Keratinocyte (primary cell): Measurements from ENCODE around the gene CEACAM18. TPM values are rescaled to one million over a fixed set of nuclear protein-coding genes. Genes with fewer than 3 reads are reported as not detected.
"Not testable (repeated sequence)": the region's sequence is repeated elsewhere in the genome, so short reads cannot be mapped to it uniquely, and the experiment has no call there.

Source experiments
- DNase-seq: peaks from one replicate; pipeline ENCODE4 v3.0.0-alpha.2; 2011; ENCODE audit warnings: low read depth, missing footprints, low spot score
- FAIRE-seq: peaks from 2 replicates; lab custom pipeline; 2011; peaks lifted over from hg19 to GRCh38; lab: Jason Lieb, UNC
- H2AFZ ChIP-seq: 2 replicates; pipeline ENCODE4 v1.6.0; 2012; ENCODE audit warnings: low read length, control low read depth, inconsistent platforms; ENCODE audit not compliant: control insufficient read depth
- H3K27ac ChIP-seq: 2 replicates; pipeline ENCODE4 v1.5.1; 2011; ENCODE audit warnings: low read length; ENCODE audit not compliant: control insufficient read depth, insufficient read depth
- H3K27me3 ChIP-seq: 3 replicates; pipeline ENCODE4 v1.6.0; 2011; ENCODE audit warnings: low read length; ENCODE audit not compliant: control insufficient read depth, insufficient read depth; ENCODE audit errors: extremely low read depth
- H3K36me3 ChIP-seq, 2 experiments: 2 replicates in 1 of 2; 3 replicates in 1 of 2; pipeline ENCODE4 v1.5.1; 2011; ENCODE audit warnings: low read length in 2 of 2, mild to moderate bottlenecking in 1 of 2; ENCODE audit not compliant: control insufficient read depth in 2 of 2, insufficient read depth in 2 of 2; ENCODE audit errors: extremely low read depth in 1 of 2
- H3K4me1 ChIP-seq: 3 replicates; pipeline ENCODE4 v1.5.1; 2011; ENCODE audit warnings: low read length; ENCODE audit not compliant: control insufficient read depth, insufficient read depth; ENCODE audit errors: extremely low read depth
- H3K4me2 ChIP-seq: 3 replicates; pipeline ENCODE4 v1.6.0; 2011; ENCODE audit warnings: low read depth, low read length; ENCODE audit not compliant: control insufficient read depth, insufficient read depth; ENCODE audit errors: extremely low read depth
- H3K4me3 ChIP-seq, 3 experiments: fragments of 200-600 bp in 1 of 3; sonication (generic) in 1 of 3; 2 replicates in 2 of 3; 3 replicates in 1 of 3; pipeline ENCODE4 v1.5.1; 2011 to 2016; ENCODE audit warnings: low read length in 3 of 3, mild to moderate bottlenecking in 3 of 3, control low read depth in 2 of 3, inconsistent platforms in 1 of 3, low read depth in 1 of 3, mixed read lengths in 1 of 3, mixed run types in 1 of 3, moderate library complexity in 1 of 3; ENCODE audit not compliant: control insufficient read depth in 2 of 3, insufficient read depth in 2 of 3; ENCODE audit errors: extremely low read depth in 1 of 3
- H3K79me2 ChIP-seq: 2 replicates; pipeline ENCODE4 v1.6.0; 2012; ENCODE audit warnings: low read length; ENCODE audit not compliant: control insufficient read depth, insufficient read depth
- H3K9ac ChIP-seq: 3 replicates; pipeline ENCODE4 v1.6.0; 2011; ENCODE audit warnings: low read length; ENCODE audit not compliant: control insufficient read depth, insufficient read depth; ENCODE audit errors: extremely low read depth
- H3K9me1 ChIP-seq: 3 replicates; pipeline ENCODE4 v1.6.0; 2011; ENCODE audit warnings: low read length; ENCODE audit not compliant: control insufficient read depth, insufficient read depth; ENCODE audit errors: extremely low read depth
- H3K9me3 ChIP-seq: 2 replicates; pipeline ENCODE4 v1.5.1; 2012; ENCODE audit warnings: low read depth, low read length; ENCODE audit not compliant: control insufficient read depth
- H4K20me1 ChIP-seq: 3 replicates; pipeline ENCODE4 v1.6.0; 2011; ENCODE audit warnings: low read length; ENCODE audit not compliant: control insufficient read depth, insufficient read depth; ENCODE audit errors: extremely low read depth
- EZH2 ChIP-seq: IDR thresholded peaks from one replicate; pipeline ENCODE4 v1.6.1; 2012; ENCODE audit warnings: inconsistent platforms, mild to moderate bottlenecking, low read length, moderate library complexity
- dilution Hi-C: fragments of 300-500 bp; cut with MboI; formaldehyde crosslinking; loops from one replicate; pipeline ENCODE4 v1.7.0; 2020; ENCODE audit warnings: low sequenced_read_pairs; ENCODE audit not compliant: extremely low pct_ligation_motif_present
- polyA plus RNA-seq, 5 experiments: library from polyadenylated mRNA; depleted of rRNA in 3 of 5; stranded (reverse) in 3 of 5; stranded (forward) in 1 of 5; unstranded in 1 of 5; fragments of >200 nt; gene quantifications; 1 replicate in 1 of 5; 2 replicates in 3 of 5; 3 replicates in 1 of 5; pipeline versions ENCODE4 v1.2.1 to v1.2.3, GENCODE V29; 2011 to 2012; ENCODE audit warnings: missing spikeins in 2 of 5, low read depth in 1 of 5, low replicate concordance in 1 of 5
- TF ChIP-seq, protein P1 (sequence below), 3 experiments: IDR thresholded peaks in 1 of 3; conservative IDR thresholded peaks in 1 of 3; optimal IDR thresholded peaks in 1 of 3; 2 replicates in 2 of 3; 3 replicates in 1 of 3; pipeline versions ENCODE3 to v1.5.1; 2011; ENCODE audit warnings: low read length in 3 of 3, mild to moderate bottlenecking in 3 of 3, moderate library complexity in 2 of 3, control low read depth in 1 of 3, inconsistent platforms in 1 of 3; ENCODE audit not compliant: insufficient read depth in 2 of 3; ENCODE audit errors: extremely low read depth in 1 of 3

CEACAM18 gene
- polyA plus RNA-seq, 1 donor (not counting 4 experiments of a cell fraction or from before 2014, with no cell fraction given), result not detected

DNA sequence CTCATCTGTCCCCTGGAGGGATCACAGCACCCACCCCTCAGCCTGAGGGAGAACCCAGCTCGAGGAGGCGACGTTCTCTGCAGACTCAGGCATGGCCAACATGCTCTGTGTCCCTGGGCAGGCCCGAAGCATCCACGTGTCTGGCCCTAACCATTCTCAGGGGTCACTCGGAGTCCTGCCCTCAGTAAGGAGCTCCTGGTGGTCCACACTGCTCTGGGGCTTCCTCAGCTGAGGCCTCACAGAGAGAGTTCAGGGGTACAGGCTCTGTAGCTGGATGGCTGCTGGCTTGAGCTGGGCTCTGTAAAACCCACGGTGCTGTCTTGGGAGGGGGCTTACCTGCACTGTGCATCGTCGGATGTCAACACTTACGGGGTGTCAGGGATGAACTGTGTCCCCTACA, 15.7 kb upstream of the CEACAM18 start:
- dilution Hi-C loops, result no loop called here
- H3K4me1 ChIP-seq, result no peaks in the 10 kb centered on the region
- H3K9me1 ChIP-seq, result no peaks in the 10 kb centered on the region
- H3K27ac ChIP-seq, result no peak overlapping the region
- no peak overlapping the region for H3K4me2 ChIP-seq
- DNase-seq (no peak), FAIRE-seq (no peak)
- H2AFZ ChIP-seq, result no peak overlapping the region
- no peak overlapping the region for H3K4me3 ChIP-seq
- no peaks in the 10 kb centered on the region for H3K9me3 ChIP-seq
- TF ChIP-seq EZH2, result no peak
- TF ChIP-seq, protein P1, sequence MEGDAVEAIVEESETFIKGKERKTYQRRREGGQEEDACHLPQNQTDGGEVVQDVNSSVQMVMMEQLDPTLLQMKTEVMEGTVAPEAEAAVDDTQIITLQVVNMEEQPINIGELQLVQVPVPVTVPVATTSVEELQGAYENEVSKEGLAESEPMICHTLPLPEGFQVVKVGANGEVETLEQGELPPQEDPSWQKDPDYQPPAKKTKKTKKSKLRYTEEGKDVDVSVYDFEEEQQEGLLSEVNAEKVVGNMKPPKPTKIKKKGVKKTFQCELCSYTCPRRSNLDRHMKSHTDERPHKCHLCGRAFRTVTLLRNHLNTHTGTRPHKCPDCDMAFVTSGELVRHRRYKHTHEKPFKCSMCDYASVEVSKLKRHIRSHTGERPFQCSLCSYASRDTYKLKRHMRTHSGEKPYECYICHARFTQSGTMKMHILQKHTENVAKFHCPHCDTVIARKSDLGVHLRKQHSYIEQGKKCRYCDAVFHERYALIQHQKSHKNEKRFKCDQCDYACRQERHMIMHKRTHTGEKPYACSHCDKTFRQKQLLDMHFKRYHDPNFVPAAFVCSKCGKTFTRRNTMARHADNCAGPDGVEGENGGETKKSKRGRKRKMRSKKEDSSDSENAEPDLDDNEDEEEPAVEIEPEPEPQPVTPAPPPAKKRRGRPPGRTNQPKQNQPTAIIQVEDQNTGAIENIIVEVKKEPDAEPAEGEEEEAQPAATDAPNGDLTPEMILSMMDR (optimal IDR thresholded peaks at IDR 0.05 in 1 of 3, IDR thresholded peaks at IDR 0.05 in 1 of 3, conservative IDR thresholded peaks at IDR 0.05 in 1 of 3; ENCODE audit: extremely low read depth in 1 of 3, insufficient read depth in 2 of 3, low read length in 3 of 3), result no peak
- H3K79me2 ChIP-seq, result no peaks in the 10 kb centered on the region
- no peaks in the 10 kb centered on the region for H3K36me3 ChIP-seq
- no peaks in the 10 kb centered on the region for H3K27me3 ChIP-seq
- H4K20me1 ChIP-seq, result no peaks in the 10 kb centered on the region
- no peak overlapping the region for H3K9ac ChIP-seq

- H3K9me1 ChIP-seq, H3K27me3 ChIP-seq, dilution Hi-C loops, H3K4me2 ChIP-seq, H3K36me3 ChIP-seq, H3K4me3 ChIP-seq, H3K9ac ChIP-seq, FAIRE-seq, DNase-seq, H4K20me1 ChIP-seq, H3K79me2 ChIP-seq, H3K9me3 ChIP-seq, H3K27ac ChIP-seq, H3K4me1 ChIP-seq, H2AFZ ChIP-seq: not testable (repeated sequence)
Measured at GRCh38 chr19:51463976-51464581, 14.3 kb upstream of the CEACAM18 start.

- no peaks in the 10 kb centered on the region for H3K79me2 ChIP-seq
- H3K27me3 ChIP-seq, result no peaks in the 10 kb centered on the region
- H4K20me1 ChIP-seq, result no peaks in the 10 kb centered on the region
- H3K9ac ChIP-seq, result no peak overlapping the region
- FAIRE-seq (no peak), DNase-seq (no peak)
- TF ChIP-seq, protein P1 (optimal IDR thresholded peaks at IDR 0.05 in 1 of 3, IDR thresholded peaks at IDR 0.05 in 1 of 3, conservative IDR thresholded peaks at IDR 0.05 in 1 of 3; ENCODE audit: extremely low read depth in 1 of 3, insufficient read depth in 2 of 3, low read length in 3 of 3), result no peak
- no peak for TF ChIP-seq EZH2
- no peaks in the 10 kb centered on the region for H3K9me1 ChIP-seq
- no peak overlapping the region for H3K4me2 ChIP-seq
- dilution Hi-C loops, result no loop called here
- H3K4me3 ChIP-seq, result no peak overlapping the region
- H2AFZ ChIP-seq, result no peak overlapping the region
- H3K9me3 ChIP-seq, result no peaks in the 10 kb centered on the region
- H3K36me3 ChIP-seq, result no peaks in the 10 kb centered on the region
- no peak overlapping the region for H3K27ac ChIP-seq
- H3K4me1 ChIP-seq, result no peaks in the 10 kb centered on the region
Measured at GRCh38 chr19:51466723-51467122, 11.6 kb upstream of the CEACAM18 start.
